ENCODE measurements around the gene MTREX. TPM values are rescaled to one million over a fixed set of nuclear protein-coding genes. Genes with fewer than 3 reads are reported as not detected.
A peak's percentile ranks its signal among the peaks of the same experiment; 100 is the strongest.

The MTREX gene
- polyA plus RNA-seq, 1 experiment, result 61.7 TPM

GRCh38 chr5:55416306-55416705 is 108.5 kb downstream of the MTREX start:
- ChIA-PET POLR2A (no interaction called here), CTCF (interaction anchor here (3.5 kb wide), 1 partner anchor 275 kb away, joined by 14 read pairs; no protein-coding TSS in a partner anchor)
- Histone ChIP-seq H3K4me3 (ENCODE audit: low read depth, low read length) (no peak overlapping the region), H3K27ac (ENCODE audit: low read depth, low read length) (no peak overlapping the region), H3K9me3 (ENCODE audit: control insufficient read depth, insufficient read depth, low read length) (no peaks in the 10 kb centered on the region), H3K27me3 (ENCODE audit: control insufficient read depth, insufficient read depth, low read length) (no peaks in the 10 kb centered on the region)
- TF ChIP-seq, protein P1, sequence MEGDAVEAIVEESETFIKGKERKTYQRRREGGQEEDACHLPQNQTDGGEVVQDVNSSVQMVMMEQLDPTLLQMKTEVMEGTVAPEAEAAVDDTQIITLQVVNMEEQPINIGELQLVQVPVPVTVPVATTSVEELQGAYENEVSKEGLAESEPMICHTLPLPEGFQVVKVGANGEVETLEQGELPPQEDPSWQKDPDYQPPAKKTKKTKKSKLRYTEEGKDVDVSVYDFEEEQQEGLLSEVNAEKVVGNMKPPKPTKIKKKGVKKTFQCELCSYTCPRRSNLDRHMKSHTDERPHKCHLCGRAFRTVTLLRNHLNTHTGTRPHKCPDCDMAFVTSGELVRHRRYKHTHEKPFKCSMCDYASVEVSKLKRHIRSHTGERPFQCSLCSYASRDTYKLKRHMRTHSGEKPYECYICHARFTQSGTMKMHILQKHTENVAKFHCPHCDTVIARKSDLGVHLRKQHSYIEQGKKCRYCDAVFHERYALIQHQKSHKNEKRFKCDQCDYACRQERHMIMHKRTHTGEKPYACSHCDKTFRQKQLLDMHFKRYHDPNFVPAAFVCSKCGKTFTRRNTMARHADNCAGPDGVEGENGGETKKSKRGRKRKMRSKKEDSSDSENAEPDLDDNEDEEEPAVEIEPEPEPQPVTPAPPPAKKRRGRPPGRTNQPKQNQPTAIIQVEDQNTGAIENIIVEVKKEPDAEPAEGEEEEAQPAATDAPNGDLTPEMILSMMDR (IDR thresholded peaks at IDR 0.05; ENCODE audit: low read depth, low read length), result no peak
- DNase-seq (ENCODE audit: low read depth, low spot score), result no peak

GRCh38 chr5:55418994-55419968 is 111.5 kb downstream of the MTREX start:
- TF ChIP-seq, protein P1 (IDR thresholded peaks at IDR 0.05; ENCODE audit: low read depth, low read length), result no peak
- H3K27me3 ChIP-seq (ENCODE audit: control insufficient read depth, insufficient read depth, low read length), result no peaks in the 10 kb centered on the region
- no peak overlapping the region for H3K27ac ChIP-seq (ENCODE audit: low read depth, low read length)
- POLR2A ChIA-PET, result no interaction called here
- DNase-seq (ENCODE audit: low read depth, low spot score), result peak; percentile 27
- H3K4me3 ChIP-seq (ENCODE audit: low read depth, low read length), result no peak overlapping the region
- no peaks in the 10 kb centered on the region for H3K9me3 ChIP-seq (ENCODE audit: control insufficient read depth, insufficient read depth, low read length)
- CTCF ChIA-PET, result interaction anchor here (1.2 to 3.5 kb wide), 2 partner anchors 272 kb away, joined by 3 to 14 read pairs; no protein-coding TSS in a partner anchor

GRCh38 chr5:55421074-55421529 is 113.3 kb downstream of the MTREX start:
- TF ChIP-seq, protein P1 (IDR thresholded peaks at IDR 0.05; ENCODE audit: low read depth, low read length), result no peak
- Histone ChIP-seq H3K27ac (ENCODE audit: low read depth, low read length) (no peak overlapping the region), H3K4me3 (ENCODE audit: low read depth, low read length) (no peak overlapping the region), H3K27me3 (ENCODE audit: control insufficient read depth, insufficient read depth, low read length) (no peaks in the 10 kb centered on the region), H3K9me3 (ENCODE audit: control insufficient read depth, insufficient read depth, low read length) (no peaks in the 10 kb centered on the region)
- ChIA-PET POLR2A (no interaction called here), CTCF (interaction anchor here (0.6 kb wide), 1 partner anchor 73 kb away, joined by 3 read pairs; no protein-coding TSS in a partner anchor)
- no peak for DNase-seq (ENCODE audit: low read depth, low spot score)

DNA sequence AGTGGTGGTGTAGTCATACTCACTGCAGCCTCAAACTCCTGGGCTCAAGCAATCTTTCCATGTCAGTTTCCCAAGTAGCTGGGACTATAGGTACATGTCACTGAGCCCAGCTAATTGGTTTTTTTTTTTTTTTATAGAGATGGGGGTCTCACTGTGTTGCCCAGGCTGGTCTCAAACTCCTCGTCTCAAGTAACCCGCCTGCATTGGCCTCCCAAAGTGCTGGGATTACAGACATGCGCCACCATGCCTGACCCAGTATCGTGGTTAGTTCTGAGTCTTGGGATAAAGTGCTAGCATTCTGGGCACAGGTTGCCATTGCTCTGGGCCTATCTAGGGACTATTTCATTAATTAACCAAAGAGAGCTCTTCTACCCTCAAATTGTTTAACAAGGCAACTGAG is 118.7 kb downstream of the MTREX start:
- CTCF ChIA-PET, result interaction anchor here (1.0 kb wide), 1 partner anchor 13 kb away, joined by 4 read pairs; no protein-coding TSS in a partner anchor
- POLR2A ChIA-PET, result no interaction called here
- Histone ChIP-seq H3K9me3 (ENCODE audit: control insufficient read depth, insufficient read depth, low read length) (peaks cover 7% of the 10 kb centered on the region), H3K4me3 (ENCODE audit: low read depth, low read length) (no peak overlapping the region), H3K27ac (ENCODE audit: low read depth, low read length) (no peak overlapping the region), H3K27me3 (ENCODE audit: control insufficient read depth, insufficient read depth, low read length) (no peaks in the 10 kb centered on the region)
- no peak for DNase-seq (ENCODE audit: low read depth, low spot score)
- TF ChIP-seq, protein P1 (IDR thresholded peaks at IDR 0.05; ENCODE audit: low read depth, low read length), result no peak

- TF ChIP-seq, protein P1 (IDR thresholded peaks at IDR 0.05; ENCODE audit: low read depth, low read length), result no peak
- ChIA-PET CTCF (interaction anchor here (0.6 to 1.4 kb wide), 5 partner anchors 10 to 265 kb away, joined by 3 to 6 read pairs (median 4); no protein-coding TSS in a partner anchor), POLR2A (no interaction called here)
- Histone ChIP-seq H3K27me3 (ENCODE audit: control insufficient read depth, insufficient read depth, low read length) (no peaks in the 10 kb centered on the region), H3K4me3 (ENCODE audit: low read depth, low read length) (no peak overlapping the region), H3K27ac (ENCODE audit: low read depth, low read length) (no peak overlapping the region), H3K9me3 (ENCODE audit: control insufficient read depth, insufficient read depth, low read length) (peaks cover 10% of the 10 kb centered on the region)
- DNase-seq (ENCODE audit: low read depth, low spot score), result peak; percentile 55
Observed at GRCh38 chr5:55427157-55427556, 119.4 kb downstream of the MTREX start.
